GM21381 (cell line): ENCODE results near the gene TNIP3.
"Not testable (repeated sequence)": the region's sequence is repeated elsewhere in the genome, so short reads cannot be mapped to it uniquely, and the experiment has no call there.

Source experiments
- ATAC-seq: cut with Tn5 transposase; IDR thresholded peaks from one replicate; pipeline ENCODE4 v1.9.1; 2021; ENCODE audit warnings: mild to moderate bottlenecking, moderate library complexity; ENCODE audit not compliant: unreplicated experiment

The TNIP3 gene

GRCh38 chr4:121164291-121164690 is at the start of gene TNIP3:
TNIP3 (minus strand) TSS chr4:121164321; CDS start chr4:121164125, 196 bp downstream.
- no peak for ATAC-seq

- ATAC-seq = no peak
These were observed 48.7 kb upstream of the TNIP3 start for GRCh38 chr4:121212806-121213205.

- no peak for ATAC-seq
These were observed 45.0 kb upstream of the TNIP3 start for GRCh38 chr4:121209171-121209570.

- no peak for ATAC-seq
These were observed 44.3 kb upstream of the TNIP3 start for GRCh38 chr4:121208244-121209007.

GRCh38 chr4:121205777-121206176 is 41.7 kb upstream of the TNIP3 start:
- not testable (repeated sequence) for ATAC-seq

- ATAC-seq = peak; percentile 73
These were observed 36.8 kb upstream of the TNIP3 start for GRCh38 chr4:121200795-121201472.

GRCh38 chr4:121199742-121200561 is 35.8 kb upstream of the TNIP3 start:
- peak; percentile 79 for ATAC-seq

GRCh38 chr4:121198251-121198650 is 34.1 kb upstream of the TNIP3 start:
- no peak for ATAC-seq

- no peak for ATAC-seq
These were observed 31.5 kb upstream of the TNIP3 start for GRCh38 chr4:121195649-121196048.

GRCh38 chr4:121192480-121192879 is 28.4 kb upstream of the TNIP3 start:
- ATAC-seq = peak; percentile 43

- no peak for ATAC-seq
These were observed 27.9 kb upstream of the TNIP3 start for GRCh38 chr4:121192013-121192412.

GRCh38 chr4:121191361-121191760 is 27.2 kb upstream of the TNIP3 start:
- no peak for ATAC-seq

- ATAC-seq = no peak
These were observed 26.3 kb upstream of the TNIP3 start for GRCh38 chr4:121190389-121190788.

GRCh38 chr4:121189326-121190215 is 25.4 kb upstream of the TNIP3 start:
- ATAC-seq = peak; percentile 81

- no peak for ATAC-seq
These were observed 23.1 kb upstream of the TNIP3 start for GRCh38 chr4:121187206-121187605.

- peak; percentile 69 for ATAC-seq
These were observed 21.8 kb upstream of the TNIP3 start for GRCh38 chr4:121185960-121186359.

- ATAC-seq = no peak
These were observed 19.9 kb upstream of the TNIP3 start for GRCh38 chr4:121183989-121184388.

GRCh38 chr4:121183361-121183760 is 19.2 kb upstream of the TNIP3 start:
- ATAC-seq = no peak

GRCh38 chr4:121182296-121182695 is 18.2 kb upstream of the TNIP3 start:
- ATAC-seq = no peak

GRCh38 chr4:121181493-121181892 is 17.4 kb upstream of the TNIP3 start:
- ATAC-seq = no peak
